ENCODE measurements around the gene MYO18A. TPM values are rescaled to one million over a fixed set of nuclear protein-coding genes. Genes with fewer than 3 reads are reported as not detected.

Gene MYO18A
- total RNA-seq, 1 donor: 39.8 TPM

- Histone ChIP-seq H3K79me2 (ENCODE audit: insufficient read depth, low read length) (peaks cover 2% of the 10 kb centered on the region), H3K4me1 (ENCODE audit: insufficient read depth, low read length) (no peaks in the 10 kb centered on the region), H3K4me2 (ENCODE audit: insufficient read depth, low read length) (no peak overlapping the region), H3K27ac (ENCODE audit: low read depth, low read length) (no peak overlapping the region), H2AFZ (ENCODE audit: low read length) (no peak overlapping the region), H3K36me3 (ENCODE audit: insufficient read depth, low read length) (peaks cover 18% of the 10 kb centered on the region), H3K27me3 (ENCODE audit: insufficient read depth, low read length) (no peaks in the 10 kb centered on the region), H3K4me3 (ENCODE audit: insufficient read depth, low read length) (no peak overlapping the region), H4K20me1 (ENCODE audit: insufficient read depth, low read length) (peaks cover 28% of the 10 kb centered on the region), H3K9me3 (ENCODE audit: low read depth, low read length) (no peaks in the 10 kb centered on the region)
- TF ChIP-seq, protein P1, sequence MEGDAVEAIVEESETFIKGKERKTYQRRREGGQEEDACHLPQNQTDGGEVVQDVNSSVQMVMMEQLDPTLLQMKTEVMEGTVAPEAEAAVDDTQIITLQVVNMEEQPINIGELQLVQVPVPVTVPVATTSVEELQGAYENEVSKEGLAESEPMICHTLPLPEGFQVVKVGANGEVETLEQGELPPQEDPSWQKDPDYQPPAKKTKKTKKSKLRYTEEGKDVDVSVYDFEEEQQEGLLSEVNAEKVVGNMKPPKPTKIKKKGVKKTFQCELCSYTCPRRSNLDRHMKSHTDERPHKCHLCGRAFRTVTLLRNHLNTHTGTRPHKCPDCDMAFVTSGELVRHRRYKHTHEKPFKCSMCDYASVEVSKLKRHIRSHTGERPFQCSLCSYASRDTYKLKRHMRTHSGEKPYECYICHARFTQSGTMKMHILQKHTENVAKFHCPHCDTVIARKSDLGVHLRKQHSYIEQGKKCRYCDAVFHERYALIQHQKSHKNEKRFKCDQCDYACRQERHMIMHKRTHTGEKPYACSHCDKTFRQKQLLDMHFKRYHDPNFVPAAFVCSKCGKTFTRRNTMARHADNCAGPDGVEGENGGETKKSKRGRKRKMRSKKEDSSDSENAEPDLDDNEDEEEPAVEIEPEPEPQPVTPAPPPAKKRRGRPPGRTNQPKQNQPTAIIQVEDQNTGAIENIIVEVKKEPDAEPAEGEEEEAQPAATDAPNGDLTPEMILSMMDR (IDR thresholded peaks at IDR 0.05; ENCODE audit: extremely low read depth, low read depth, low read length): no peak
- peak; percentile 38 for DNase-seq (ENCODE audit: insufficient read length, low spot score, missing footprints)
Observed at GRCh38 chr17:29123111-29123510, 57.1 kb downstream of the MYO18A start.

GRCh38 chr17:29121442-29121841 is 58.8 kb downstream of the MYO18A start:
- Histone ChIP-seq H4K20me1 (ENCODE audit: insufficient read depth, low read length) (peaks cover 31% of the 10 kb centered on the region), H3K36me3 (ENCODE audit: insufficient read depth, low read length) (peaks cover 21% of the 10 kb centered on the region), H2AFZ (ENCODE audit: low read length) (no peak overlapping the region), H3K9me3 (ENCODE audit: low read depth, low read length) (no peaks in the 10 kb centered on the region), H3K27me3 (ENCODE audit: insufficient read depth, low read length) (no peaks in the 10 kb centered on the region), H3K27ac (ENCODE audit: low read depth, low read length) (no peak overlapping the region), H3K4me2 (ENCODE audit: insufficient read depth, low read length) (no peak overlapping the region), H3K4me3 (ENCODE audit: insufficient read depth, low read length) (no peak overlapping the region), H3K79me2 (ENCODE audit: insufficient read depth, low read length) (peaks cover 2% of the 10 kb centered on the region), H3K4me1 (ENCODE audit: insufficient read depth, low read length) (peaks cover under 1% of the 10 kb centered on the region)
- TF ChIP-seq, protein P1 (IDR thresholded peaks at IDR 0.05; ENCODE audit: extremely low read depth, low read depth, low read length): no peak
- peak; percentile 3 for DNase-seq (ENCODE audit: insufficient read length, low spot score, missing footprints)

GRCh38 chr17:29120433-29120832 is 59.8 kb downstream of the MYO18A start:
- no peak overlapping the region for H3K4me3 ChIP-seq (ENCODE audit: insufficient read depth, low read length)
- no peak overlapping the region for H3K27ac ChIP-seq (ENCODE audit: low read depth, low read length)
- H4K20me1 ChIP-seq (ENCODE audit: insufficient read depth, low read length): peaks cover 38% of the 10 kb centered on the region
- no peaks in the 10 kb centered on the region for H3K9me3 ChIP-seq (ENCODE audit: low read depth, low read length)
- no peaks in the 10 kb centered on the region for H3K27me3 ChIP-seq (ENCODE audit: insufficient read depth, low read length)
- H3K4me1 ChIP-seq (ENCODE audit: insufficient read depth, low read length): peaks cover 8% of the 10 kb centered on the region
- H3K4me2 ChIP-seq (ENCODE audit: insufficient read depth, low read length): no peak overlapping the region
- H3K79me2 ChIP-seq (ENCODE audit: insufficient read depth, low read length): peaks cover 2% of the 10 kb centered on the region
- TF ChIP-seq, protein P1 (IDR thresholded peaks at IDR 0.05; ENCODE audit: extremely low read depth, low read depth, low read length): no peak
- peaks cover 21% of the 10 kb centered on the region for H3K36me3 ChIP-seq (ENCODE audit: insufficient read depth, low read length)
- no peak overlapping the region for H2AFZ ChIP-seq (ENCODE audit: low read length)
- DNase-seq (ENCODE audit: insufficient read length, low spot score, missing footprints): peak; percentile 23

DNA sequence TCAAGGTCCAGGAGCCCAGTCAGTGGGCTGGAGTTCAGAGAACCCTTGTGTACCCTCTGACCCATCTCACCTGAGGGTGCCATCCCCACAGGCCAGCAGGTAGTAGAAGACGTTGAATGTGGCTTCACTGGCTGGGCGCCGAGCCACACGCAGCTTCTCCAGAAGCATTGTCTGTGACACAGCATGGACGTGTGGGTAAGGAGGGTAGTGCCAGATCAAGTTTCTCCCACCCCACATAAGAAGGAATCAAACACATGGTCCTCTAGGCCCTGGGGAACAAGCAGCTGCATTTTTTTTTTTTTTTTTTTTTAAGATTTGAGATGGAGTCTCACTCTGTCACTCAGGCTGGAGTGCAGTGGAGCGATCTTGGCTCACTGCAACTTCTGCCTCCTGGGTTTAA is 60.9 kb downstream of the MYO18A start:
- no peak overlapping the region for H3K4me2 ChIP-seq (ENCODE audit: insufficient read depth, low read length)
- DNase-seq (ENCODE audit: insufficient read length, low spot score, missing footprints): no peak
- TF ChIP-seq, protein P1 (IDR thresholded peaks at IDR 0.05; ENCODE audit: extremely low read depth, low read depth, low read length): no peak

More for the DNA sequence above, 60.9 kb downstream of the MYO18A start:
- H3K4me3 ChIP-seq (ENCODE audit: insufficient read depth, low read length): no peak overlapping the region
- no peaks in the 10 kb centered on the region for H3K27me3 ChIP-seq (ENCODE audit: insufficient read depth, low read length)
- peaks cover 2% of the 10 kb centered on the region for H3K79me2 ChIP-seq (ENCODE audit: insufficient read depth, low read length)
- H3K36me3 ChIP-seq (ENCODE audit: insufficient read depth, low read length): peaks cover 21% of the 10 kb centered on the region
- no peak overlapping the region for H2AFZ ChIP-seq (ENCODE audit: low read length)
- no peaks in the 10 kb centered on the region for H3K9me3 ChIP-seq (ENCODE audit: low read depth, low read length)
- peaks cover 8% of the 10 kb centered on the region for H3K4me1 ChIP-seq (ENCODE audit: insufficient read depth, low read length)
- H3K27ac ChIP-seq (ENCODE audit: low read depth, low read length): no peak overlapping the region
- peaks cover 31% of the 10 kb centered on the region for H4K20me1 ChIP-seq (ENCODE audit: insufficient read depth, low read length)

Measured in osteoblast (primary cell).